GM21619 (cell line): Measurements from ENCODE around the gene INHBB.

Experiments used
- ATAC-seq: cut with Tn5 transposase; IDR thresholded peaks from one replicate; pipeline ENCODE4 v1.9.1; 2021; ENCODE audit not compliant: unreplicated experiment

Gene INHBB

DNA sequence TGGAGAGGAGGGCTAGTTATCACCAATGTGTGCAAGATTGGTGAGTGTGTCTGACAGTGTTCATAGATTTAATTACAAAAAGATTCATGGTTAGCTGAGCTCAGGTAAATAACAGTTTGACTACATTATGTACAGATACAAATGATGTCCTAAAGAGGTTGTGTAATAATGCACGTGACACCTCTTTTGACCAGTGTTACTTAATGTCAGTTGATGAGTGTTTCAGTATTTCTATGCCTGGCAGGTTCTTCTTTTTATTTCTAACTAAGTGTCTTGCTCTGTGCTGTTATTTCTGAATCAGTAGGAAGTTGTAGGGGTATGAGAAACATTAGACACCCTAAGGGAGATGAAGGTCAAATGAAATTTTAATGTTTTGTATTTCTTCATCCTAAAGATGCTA lies 7.9 kb upstream of the INHBB start:
- no peak for ATAC-seq

DNA sequence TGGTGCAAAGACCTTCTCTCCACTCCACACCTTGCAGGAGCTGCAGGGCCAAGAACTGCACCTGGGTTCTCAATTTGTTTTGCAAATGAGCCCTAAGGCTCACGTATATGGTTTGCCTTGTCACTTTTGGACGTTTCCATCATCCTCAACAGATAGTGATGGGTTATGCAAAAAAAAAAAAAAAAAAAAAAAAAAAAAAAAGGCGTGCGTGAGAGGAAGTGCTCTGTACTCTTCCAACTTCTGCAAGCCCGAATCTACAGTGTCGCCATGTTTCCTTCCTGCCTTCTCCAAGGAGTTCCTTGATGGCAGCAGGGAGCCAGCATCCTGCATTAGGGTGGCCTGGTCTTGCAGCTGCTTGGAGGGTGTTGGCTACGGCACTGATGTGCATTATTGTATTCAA lies 4.0 kb upstream of the INHBB start:
- ATAC-seq = no peak

DNA sequence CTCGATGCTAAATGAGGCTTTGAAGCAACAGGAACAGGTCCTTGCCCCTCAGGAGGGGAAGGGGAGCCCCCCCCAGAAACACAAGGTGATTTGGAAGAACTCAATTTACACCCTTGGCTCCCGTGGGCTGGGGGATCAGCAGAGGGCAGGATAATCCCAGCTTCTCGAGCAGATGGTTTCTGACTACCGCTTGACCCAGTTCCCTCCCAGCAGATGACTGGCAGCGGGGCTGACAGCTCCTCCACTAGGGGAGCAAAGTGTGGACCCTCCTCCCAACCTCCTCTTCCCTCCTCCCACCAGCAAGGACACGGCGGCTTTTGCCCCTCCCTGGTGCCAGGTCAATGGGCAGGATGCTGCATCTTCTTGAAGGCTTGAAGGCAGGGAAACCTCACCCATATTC lies 3.5 kb upstream of the INHBB start:
- no peak for ATAC-seq

DNA sequence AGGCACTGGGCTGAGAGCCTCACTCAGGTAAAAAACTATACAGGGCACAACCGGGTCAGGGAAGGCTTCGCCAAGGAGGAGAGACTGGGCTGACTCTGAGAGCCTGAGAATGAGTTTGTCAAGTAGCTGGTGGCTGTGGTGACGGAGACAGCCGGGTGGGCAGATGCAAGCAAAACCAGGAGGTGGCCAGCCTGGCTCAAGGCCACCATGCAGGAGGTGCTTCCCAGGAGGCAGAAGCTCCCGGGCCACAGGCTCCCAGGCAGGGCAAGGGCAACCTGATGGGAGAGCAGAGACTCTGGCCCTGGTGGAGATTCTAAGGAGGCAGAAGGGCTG lies 2.9 kb upstream of the INHBB start:
- ATAC-seq = no peak

DNA sequence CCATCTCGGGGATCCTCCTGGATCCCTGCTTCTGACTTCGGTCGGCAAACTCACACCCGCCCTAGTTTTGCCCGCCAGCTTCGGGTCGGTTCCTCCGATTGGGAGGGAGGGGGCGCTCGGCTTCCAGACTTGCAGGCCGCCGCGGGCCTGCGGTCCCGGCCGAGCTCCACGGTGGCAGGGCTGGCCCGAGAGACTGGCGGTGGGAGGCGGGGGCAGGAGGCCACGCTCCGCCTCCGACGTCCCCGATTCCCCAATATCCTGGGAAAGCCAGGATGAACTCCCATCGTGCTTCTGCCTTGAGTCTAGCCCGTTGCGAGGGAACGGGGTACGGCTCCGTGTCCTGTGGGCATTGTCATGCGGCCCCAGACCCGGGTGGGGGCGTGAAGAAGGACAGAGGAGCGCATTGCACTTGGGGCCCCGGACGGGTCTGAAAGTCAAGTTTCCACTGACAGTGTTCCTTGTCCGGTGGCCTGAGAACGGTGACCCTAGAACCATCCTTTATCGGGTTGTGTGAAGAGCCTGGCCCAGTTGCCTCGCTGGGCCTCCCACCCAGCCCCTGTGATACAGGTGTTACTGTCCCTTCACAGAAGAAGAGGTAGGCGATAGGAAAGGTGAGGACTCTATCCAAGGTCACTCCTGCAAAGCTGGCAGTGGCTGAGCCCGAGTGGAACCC lies 2.4 kb upstream of the INHBB start:
- no peak for ATAC-seq

DNA sequence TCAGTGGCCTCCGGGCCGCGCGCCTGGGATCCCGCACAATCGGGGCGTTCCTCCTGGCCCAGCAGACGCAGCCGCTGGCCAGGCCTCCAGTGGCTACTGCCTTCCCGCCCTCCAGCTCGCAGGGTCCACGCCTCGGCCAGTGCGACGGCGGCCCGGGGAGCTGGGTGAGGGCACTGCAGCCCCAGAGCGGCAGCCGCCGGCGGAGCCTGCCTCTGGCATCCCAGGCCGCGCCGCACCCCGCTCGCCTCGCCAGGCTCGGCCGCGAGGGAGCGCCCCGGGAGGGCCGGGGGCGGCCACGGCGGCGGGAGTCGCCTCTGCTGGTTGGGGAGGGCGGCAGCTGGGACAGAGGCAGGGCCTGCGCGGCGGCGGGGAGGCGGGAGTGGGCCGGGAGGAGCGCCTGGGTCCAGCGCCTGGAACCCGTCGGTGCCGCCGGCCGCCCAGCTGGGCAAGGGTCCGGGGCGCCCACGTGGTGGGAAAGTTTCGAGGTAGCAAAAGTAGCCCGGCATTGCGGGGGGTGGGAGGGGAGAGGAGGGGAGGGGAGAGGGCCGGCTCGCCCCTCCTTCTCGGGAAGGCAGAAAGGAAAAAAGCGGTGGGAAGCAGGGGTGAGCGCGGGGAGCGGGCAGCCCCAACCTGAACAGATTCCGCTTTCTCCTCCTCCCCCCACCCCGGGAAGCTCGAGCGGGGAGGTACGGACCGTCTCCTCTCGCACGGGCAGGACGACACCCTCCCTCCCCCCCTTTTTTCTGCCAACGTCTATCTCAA lies 1.5 kb upstream of the INHBB start:
- no peak for ATAC-seq

DNA sequence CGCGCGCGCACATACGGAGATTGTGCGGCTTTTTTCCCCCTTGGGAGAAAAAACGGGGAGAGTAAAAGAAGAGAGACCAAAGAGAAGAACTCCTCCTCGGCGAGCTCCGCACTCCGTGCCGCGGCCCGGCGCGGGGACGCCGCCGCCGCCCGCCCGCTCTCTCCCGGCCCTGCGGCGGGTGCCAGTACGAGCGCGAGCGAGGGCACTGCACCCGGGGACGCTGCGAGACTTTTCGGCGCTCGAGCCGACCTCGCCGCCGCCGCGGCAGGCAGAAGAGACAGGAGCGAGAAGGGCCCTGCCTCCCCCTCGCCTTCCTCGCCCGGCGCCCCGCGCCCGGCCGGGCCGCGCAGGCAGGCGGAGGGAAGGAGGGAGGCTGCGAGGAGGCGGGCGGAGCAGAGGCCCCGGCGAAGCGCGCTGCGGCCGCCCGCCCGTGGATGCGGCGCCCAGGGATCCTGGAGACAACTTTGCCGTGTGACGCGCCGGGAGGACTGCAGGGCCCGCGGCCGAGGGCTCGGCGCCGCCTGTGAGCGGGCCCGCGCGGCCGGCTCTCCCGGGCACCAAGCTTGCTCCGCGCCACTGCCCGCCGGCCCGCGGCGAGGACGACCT lies 857 bp upstream of the INHBB start:
- ATAC-seq = no peak

DNA sequence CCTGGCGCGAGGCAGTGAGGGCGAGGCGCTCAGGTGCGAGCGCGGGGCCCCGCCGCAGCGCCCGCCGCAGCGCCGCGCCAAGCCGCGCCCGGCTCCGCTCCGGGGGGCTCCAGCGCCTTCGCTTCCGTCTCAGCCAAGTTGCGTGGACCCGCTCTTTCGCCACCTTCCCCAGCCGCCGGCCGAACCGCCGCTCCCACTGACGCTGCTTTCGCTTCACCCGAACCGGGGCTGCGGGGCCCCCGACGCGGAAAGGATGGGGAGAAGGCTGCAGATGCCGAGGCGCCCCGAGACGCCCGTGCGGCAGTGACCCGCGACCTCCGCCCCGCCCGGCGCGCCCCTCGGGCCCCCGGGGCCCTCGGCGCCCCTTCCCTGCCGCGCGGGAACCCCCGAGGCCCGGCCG lies 328 bp upstream of the INHBB start:
- no peak for ATAC-seq

DNA sequence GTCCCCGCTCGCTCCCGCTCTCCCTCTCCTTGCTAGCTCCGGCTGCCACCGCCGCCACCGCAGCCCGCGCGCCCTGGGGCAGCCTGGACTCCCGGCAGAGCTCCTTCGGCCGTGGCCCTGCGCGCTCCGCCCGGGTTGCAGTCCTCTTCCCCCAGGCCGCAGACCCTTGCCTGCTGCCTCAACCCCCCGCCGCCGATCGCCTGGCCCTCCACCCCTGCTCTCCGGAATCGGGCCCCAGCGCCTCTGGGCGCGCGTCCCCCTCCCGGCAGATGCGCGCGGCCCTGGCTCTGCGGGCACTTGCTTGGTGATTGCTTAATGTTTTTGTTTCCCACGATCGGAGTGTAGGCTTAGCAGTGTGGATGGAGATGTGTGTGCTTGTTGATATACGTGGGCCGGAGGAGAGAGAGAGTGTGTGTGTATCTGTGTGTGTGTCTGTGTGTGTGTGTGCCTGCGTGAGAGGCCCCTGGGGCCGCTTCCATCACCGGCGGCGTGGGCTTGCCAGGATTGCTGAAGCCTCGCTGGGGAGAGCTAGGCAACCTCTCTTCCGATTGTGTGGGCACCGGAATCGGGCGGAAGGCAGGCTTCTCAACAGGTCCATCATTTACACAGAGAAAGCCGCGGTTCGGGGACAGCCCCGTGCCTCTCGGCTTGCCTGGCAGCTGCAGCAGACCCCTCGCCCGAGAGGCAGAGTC lies 877 bp downstream of the INHBB start:
- no peak for ATAC-seq

DNA sequence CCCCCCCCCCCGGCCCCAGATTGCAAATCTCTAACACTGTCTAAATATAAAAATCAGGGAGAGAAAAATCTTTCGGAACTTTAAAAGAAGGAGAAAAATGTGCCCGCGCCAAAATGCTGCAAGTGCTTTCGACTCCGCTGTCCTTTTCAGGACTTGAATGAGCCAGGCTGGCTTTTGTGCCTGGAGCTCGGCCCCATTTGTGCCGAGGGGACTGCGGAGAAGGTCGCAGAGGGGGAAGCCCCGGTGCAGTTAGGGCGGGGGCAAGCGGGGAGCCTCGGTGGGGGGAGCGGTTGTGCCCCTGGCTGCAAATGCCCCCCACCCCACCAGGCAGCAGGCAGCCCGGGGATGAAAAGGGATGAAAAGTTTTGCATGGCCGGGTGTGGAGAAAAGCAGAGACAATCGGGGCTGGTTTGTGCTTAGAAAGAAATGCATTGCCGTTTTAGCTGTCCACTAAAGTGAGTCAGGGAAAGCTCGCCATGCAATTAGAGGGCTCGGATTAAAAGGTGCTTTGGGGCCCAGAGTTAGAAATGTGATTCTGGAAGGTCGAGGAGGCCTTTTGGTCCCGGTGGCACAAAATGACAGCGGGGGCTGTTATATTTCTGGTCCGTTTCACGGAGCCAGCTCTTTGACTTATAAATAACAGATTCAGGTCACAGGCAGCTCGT lies 1.6 kb downstream of the INHBB start:
- ATAC-seq = no peak

DNA sequence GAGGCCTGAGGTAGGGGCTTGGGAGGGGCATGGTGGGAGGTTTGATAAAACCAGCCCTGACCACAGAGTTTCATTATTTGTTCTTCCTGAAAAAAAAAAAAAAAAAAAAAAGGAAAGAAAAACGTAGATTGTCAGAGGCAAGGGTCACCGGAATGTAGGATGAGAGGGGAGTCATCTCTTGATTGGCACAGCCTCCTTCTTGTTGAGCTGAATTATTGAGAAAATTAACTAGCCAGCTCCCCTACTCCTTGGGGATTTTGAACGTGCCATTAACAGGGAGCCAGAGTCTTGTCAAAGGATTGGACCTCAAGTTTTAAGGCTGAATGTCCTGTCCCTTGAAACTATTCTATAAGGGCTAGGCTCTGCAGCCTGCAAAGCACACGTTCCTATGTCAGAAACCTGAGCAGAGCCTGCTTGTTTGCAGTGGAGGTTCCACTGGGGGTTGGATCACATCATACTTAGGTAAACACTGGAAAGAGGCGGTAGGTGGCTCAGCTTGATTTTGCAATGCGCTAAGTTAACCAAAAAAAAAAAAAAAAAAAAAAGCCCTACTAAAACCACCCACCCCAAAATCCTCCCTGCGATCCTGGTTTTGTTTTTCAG lies 2.3 kb downstream of the INHBB start:
- ATAC-seq = no peak

DNA sequence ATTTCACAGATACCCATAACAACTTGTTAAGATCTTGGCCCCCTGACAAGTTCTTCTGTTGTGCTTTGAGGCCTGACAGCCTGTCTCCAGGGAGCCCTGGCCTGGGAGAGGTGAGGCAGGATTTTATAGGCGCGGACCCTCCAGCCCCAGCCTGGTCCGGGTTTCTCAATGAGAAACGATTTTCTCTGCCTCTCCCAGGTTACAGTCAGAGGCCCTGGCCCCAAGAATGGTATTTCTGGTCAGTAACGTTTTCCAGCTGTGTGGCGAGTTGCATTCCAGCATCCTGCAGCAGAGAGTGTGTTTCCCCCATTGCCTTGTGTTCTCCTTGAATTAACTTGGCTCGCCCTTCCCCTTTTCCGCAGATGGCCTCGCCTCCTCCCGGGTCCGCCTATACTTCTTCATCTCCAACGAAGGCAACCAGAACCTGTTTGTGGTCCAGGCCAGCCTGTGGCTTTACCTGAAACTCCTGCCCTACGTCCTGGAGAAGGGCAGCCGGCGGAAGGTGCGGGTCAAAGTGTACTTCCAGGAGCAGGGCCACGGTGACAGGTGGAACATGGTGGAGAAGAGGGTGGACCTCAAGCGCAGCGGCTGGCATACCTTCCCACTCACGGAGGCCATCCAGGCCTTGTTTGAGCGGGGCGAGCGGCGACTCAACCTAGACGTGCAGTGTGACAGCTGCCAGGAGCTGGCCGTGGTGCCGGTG lies 3.0 kb downstream of the INHBB start:
- no peak for ATAC-seq

DNA sequence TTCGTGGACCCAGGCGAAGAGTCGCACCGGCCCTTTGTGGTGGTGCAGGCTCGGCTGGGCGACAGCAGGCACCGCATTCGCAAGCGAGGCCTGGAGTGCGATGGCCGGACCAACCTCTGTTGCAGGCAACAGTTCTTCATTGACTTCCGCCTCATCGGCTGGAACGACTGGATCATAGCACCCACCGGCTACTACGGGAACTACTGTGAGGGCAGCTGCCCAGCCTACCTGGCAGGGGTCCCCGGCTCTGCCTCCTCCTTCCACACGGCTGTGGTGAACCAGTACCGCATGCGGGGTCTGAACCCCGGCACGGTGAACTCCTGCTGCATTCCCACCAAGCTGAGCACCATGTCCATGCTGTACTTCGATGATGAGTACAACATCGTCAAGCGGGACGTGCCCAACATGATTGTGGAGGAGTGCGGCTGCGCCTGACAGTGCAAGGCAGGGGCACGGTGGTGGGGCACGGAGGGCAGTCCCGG lies 3.5 kb downstream of the INHBB start:
- ATAC-seq = no peak

DNA sequence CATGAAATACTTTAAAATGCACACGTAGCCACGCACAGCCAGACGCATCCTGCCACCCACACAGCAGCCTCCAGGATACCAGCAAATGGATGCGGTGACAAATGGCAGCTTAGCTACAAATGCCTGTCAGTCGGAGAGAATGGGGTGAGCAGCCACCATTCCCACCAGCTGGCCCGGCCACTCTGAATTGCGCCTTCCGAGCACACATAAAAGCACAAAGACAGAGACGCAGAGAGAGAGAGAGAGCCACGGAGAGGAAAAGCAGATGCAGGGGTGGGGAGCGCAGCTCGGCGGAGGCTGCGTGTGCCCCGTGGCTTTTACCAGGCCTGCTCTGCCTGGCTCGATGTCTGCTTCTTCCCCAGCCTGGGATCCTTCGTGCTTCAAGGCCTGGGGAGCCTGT lies 4.1 kb downstream of the INHBB start:
- ATAC-seq = no peak

DNA sequence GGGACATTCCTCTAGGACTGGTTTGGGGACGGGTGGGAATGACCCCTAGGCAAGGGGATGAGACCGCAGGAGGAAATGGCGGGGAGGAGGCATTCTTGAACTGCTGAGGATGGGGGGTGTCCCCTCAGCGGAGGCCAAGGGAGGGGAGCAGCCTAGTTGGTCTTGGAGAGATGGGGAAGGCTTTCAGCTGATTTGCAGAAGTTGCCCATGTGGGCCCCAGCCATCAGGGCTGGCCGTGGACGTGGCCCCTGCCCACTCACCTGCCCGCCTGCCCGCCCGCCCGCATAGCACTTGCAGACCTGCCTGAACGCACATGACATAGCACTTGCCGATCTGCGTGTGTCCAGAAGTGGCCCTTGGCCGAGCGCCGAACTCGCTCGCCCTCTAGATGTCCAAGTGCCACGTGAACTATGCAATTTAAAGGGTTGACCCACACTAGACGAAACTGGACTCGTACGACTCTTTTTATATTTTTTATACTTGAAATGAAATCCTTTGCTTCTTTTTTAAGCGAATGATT lies 4.9 kb downstream of the INHBB start:
- no peak for ATAC-seq

DNA sequence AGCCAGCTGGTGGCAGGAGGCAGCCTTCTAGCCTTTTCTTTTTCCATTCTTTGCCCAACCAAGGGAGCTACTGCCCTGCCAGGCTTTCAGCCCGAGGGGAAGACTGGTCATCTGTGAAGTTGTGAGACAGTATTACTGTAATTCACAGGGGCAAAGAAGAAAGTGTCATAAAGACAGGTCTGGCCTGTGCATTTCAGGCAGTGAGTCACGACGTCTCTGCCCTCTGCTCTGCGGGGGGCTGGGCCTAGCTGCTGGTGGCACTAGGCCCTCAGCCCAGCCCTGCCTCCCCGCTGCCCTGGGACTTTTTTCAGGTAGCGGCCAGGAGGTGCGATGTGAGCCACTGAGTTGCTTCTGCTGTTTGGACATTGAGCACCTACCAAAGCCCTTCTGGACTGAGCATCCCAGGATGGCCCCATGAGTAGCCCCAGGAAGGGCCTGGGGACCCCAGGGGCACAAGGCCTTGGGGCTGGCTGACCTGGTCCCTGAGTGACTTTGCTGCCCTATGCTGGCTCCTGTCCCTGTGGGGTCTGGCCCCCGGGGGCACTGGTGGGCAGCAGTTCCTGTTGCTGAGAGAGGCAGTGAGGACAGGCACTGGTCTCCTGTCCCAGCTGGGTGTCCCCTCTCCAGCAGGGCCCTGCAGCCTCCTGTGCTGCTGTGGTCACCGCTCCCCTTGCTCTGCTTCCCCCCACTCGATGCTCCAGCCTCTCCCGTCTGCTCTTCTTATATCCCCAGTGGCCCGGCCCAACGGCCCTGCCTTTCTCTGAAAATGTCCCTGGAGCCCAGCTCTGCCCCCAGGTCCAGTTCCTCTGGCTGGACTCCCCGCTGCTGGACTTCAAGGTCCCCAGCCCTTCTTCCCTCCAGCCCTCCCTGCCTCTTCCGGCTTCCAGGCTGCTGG lies 7.0 kb downstream of the INHBB start:
- no peak for ATAC-seq

DNA sequence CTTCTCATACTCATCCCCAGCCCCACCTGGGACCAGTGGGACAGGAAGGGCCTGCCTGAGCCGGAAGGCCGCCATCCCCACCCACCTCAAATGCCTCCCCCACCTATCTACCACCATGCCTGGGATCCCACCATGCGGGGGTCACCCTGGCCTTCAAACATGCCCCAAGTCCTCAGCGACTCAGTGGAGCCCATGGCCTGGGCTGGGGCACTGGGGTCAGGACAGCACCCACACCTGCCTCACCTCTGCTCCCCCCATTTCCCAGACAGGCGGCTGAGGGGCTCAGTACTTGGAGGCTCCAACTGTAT lies 7.6 kb downstream of the INHBB start:
- ATAC-seq = no peak

DNA sequence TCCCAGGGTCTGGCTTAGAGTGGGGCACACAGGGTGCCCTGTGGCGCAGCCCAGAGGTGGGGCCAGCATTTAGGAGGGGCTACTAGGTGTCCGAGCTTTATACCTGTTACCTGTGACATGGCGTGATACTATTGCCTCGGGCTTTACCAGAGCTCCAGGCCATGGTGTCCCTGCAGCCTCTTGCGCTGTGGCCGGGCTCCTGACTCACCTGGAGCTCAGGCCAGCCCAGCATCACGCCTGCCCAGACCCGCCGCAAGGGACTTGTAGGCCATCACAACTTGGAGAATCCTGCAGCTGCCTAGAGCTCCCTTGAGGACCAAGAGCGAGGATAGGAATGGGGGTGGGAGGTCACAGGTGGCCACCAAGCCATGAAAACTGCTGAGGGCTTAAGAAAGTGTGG lies 8.0 kb downstream of the INHBB start:
- no peak for ATAC-seq

DNA sequence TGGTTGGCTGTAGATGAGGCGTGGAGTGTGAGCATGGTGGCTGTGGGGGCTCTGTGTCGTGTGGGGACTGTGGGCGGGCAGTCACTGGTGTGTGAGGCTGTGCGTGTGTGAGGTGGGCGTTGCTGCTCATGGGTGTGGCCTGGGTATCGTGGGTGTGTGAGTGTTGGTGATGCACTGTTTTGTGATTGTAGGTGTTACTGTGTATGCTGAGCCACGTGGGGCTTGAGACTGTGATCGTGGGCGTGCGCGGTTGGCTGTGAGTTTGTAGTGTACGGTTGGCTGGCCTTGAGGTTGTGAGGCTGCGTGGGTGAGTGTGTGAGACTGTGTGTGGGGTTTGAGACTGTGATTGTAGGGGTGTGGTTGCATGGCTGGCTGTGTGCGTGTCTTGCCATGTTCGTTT lies 8.5 kb downstream of the INHBB start:
- no peak for ATAC-seq
